Sigmoid colon (tissue), 4 donors: ENCODE measurements around the gene QPCTL.

ENCODE experiments used
- POLR2A ChIP-seq, 2 donors: fragments of 450-650 bp; IDR thresholded peaks; one replicate each; pipeline ENCODE4 v1.6.1; 2016; ENCODE audit warnings: antibody characterized with exemption in 2 of 2, mild to moderate bottlenecking in 2 of 2, moderate library complexity in 2 of 2
- POLR2AphosphoS5 ChIP-seq, 4 donors: sonication (generic); formaldehyde crosslinking; IDR thresholded peaks; one replicate each; pipeline ENCODE4 v1.6.1; 2017; ENCODE audit warnings: antibody characterized with exemption in 4 of 4
- TF ChIP-seq, protein P1 (sequence below), 4 experiments: fragments of 450-650 bp in 3 of 4; fragments of 200-600 bp in 1 of 4; IDR thresholded peaks; one replicate each; pipeline ENCODE4 v1.5.1; 2016 to 2019; ENCODE audit warnings: antibody characterized with exemption in 4 of 4, mild to moderate bottlenecking in 3 of 4, moderate library complexity in 2 of 4

DNA sequence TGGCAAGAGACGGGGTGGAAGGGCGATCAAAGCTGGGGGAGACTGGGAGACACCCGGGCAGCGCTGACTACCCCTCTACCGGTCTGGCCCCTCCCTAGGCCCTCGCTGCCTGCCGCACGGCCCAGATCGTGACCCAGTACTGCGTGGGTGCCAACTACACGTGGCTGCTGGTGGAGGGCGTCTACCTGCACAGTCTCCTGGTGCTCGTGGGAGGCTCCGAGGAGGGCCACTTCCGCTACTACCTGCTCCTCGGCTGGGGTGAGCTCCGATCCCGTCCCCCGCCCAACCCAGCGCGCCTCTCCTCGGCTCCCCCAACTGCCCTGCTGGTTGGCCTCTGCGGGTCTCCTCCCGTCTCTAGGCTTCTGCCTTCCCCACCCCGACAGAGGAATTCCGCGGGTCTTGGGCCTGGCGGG lies 15.6 kb upstream of the QPCTL start:
- TF ChIP-seq, protein P1, sequence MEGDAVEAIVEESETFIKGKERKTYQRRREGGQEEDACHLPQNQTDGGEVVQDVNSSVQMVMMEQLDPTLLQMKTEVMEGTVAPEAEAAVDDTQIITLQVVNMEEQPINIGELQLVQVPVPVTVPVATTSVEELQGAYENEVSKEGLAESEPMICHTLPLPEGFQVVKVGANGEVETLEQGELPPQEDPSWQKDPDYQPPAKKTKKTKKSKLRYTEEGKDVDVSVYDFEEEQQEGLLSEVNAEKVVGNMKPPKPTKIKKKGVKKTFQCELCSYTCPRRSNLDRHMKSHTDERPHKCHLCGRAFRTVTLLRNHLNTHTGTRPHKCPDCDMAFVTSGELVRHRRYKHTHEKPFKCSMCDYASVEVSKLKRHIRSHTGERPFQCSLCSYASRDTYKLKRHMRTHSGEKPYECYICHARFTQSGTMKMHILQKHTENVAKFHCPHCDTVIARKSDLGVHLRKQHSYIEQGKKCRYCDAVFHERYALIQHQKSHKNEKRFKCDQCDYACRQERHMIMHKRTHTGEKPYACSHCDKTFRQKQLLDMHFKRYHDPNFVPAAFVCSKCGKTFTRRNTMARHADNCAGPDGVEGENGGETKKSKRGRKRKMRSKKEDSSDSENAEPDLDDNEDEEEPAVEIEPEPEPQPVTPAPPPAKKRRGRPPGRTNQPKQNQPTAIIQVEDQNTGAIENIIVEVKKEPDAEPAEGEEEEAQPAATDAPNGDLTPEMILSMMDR (IDR thresholded peaks at IDR 0.05) = no peak
- no peak for TF ChIP-seq POLR2A (IDR thresholded peaks at IDR 0.05)
- TF ChIP-seq POLR2AphosphoS5 (IDR thresholded peaks at IDR 0.05) = no peak
